ENCODE results near the gene CACNA2D3.

The CACNA2D3 gene

DNA sequence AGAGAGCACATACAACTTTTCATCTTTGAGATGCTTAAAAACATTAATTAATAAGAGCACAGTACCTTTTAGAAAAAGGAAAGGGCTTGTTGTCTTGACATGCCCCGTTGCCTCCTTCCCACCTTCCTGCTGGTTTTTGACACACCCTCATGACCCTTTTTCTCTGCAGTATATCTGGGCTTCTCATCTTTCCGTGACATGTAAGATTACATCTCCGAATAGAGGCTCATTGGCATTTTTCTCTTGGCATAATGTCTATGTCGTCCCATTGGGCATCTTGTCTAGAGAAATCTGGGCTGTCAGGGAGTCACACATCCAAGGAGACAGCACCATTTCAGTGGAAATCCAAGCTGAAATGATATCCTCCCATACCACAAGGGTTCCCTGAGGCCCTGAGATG lies 741.4 kb downstream of the CACNA2D3 start:
- no peak for DNase-seq

DNA sequence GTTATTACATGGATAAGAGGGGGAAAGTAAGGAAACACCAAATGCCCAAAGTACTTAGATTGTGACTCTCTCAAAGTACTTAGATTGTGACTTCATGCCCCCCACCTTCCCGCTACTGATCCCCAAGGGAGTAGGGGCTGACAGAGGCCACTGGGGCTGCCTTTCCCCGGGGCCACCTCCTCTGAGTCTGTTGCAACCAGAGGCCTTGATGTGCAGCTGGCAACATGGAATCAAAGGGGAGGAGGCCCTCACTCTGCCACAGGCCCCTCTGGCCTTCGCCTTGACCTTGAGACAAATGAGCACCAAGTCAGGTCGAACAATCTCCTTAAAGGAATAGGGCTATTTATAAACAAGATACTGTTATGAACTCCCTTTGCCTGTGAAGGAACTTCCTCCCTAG lies 743.0 kb downstream of the CACNA2D3 start:
- no peak for DNase-seq

DNA sequence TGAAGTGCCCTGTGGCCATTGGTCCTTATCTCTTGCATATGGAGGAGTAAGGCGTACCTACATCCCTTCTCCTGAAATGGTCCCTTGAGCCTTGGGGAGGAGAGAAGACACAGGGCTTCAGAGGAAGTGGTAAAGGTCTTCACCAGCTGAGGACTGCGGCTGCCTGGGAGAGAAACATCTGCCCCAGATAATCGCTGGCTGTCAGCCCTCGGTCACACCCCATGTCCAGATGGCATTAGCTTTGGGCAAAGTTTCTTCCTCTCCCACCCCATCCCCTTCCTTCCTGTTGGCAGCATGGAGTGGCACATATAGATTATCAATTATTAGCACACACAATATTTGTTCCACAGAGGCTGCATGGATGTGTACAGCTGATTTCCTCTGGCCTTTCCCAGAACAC lies 743.9 kb downstream of the CACNA2D3 start:
- DNase-seq: no peak

DNA sequence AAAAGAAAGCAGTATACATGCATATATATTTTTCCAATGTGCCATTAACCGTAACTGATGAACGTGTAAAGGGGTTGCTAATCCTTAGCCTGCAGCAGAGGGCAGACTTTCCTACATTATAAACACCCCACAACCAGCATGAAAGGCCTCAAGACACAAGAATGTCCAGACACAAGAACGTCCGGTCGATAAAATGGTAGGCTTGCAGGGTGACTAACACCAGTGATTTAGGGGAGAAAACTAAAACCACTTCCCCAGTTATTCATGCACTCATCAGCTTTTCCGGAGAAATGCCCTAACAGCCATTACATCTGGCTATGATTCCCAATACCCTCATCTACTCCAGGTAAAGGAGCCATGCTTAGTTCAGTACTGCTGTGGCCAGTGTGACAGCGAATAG lies 748.1 kb downstream of the CACNA2D3 start:
- DNase-seq: no peak

DNA sequence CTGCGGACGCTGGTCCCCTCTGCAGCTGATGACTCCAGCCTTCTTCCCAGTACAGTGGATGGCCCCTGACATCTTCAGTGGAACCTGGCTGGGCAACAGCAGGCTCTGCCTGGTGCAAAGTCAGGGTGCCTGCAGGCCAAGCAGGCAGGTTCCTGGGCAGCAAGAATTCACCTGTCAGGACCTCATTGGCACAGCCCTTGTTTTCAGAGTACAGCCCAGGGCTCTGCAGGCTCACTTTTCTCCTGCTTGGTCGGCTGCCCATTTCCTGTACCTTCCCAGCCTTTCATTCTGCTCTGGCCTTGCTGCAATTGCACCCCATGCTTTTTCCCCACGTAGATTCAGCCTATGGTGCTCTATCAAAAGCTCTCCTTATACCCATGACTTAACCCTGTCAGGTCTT lies 749.5 kb downstream of the CACNA2D3 start:
- DNase-seq: no peak

GRCh38 chr3:54873059-54874010 lies 751.0 kb downstream of the CACNA2D3 start:
- no peak for DNase-seq

DNA sequence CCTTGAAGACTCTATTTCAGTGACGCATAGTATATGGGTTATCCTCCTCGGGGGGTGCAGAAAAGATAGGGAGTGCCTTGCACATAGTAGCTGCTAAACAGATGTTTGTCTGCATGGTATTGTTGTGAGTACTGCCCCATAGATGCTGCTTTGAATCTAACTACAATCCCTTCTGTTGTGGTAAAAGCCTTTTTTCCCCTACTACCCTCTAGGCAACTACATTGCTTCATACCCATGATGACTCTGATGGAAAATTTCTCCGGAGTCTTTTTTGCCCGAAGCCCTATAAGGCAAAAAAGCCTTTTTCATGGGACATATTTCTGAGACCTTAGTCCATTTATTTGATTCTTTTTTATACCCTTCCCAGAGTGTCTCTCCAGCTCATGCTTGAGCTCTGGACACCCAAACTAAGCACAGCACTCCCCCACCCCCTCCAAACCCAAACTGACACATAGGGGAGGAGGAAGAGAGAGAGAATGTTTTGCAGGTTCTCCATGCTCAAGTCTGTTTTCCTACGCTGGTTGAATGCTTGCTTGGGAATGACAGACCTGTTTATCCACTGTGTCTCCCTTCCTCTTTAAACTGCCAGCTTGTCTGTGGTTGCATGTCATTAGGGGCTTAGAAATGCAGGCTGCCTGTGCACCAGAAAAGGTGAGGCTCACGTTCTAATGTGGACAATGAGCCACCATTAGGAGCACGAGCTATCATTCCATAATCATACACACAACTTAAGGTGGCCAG lies 752.6 kb downstream of the CACNA2D3 start:
- DNase-seq: no peak

DNA sequence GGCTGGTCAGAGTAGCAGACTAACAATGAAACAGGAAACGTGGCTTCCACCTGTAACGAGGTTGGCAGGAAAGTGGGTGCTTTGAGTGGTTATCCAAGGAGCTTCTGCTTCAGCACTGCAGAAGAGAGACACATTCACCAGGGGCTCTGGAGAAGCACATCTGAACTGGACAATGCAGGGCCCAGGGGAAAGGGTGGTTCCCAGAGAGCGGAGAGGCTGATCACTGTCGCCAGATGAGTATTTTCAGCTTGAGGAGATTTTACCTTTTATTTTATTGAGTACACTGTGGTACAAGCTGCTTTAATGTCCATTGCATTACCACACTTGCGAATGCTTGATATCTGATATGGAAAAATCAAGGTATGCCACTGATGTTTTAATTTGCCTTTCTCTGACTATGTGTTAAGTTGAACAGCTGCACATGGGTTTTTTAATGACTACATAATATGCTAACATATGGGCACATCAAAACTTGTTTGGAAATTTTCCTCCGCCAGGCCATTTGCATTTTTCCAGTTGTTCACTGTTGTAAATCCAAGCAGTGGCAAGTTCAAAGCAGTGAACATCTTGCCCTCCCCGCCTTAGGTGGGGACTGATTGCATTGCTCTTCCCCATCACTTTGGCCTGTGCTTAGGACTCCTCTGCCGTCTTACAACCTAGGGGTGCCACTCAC lies 753.4 kb downstream of the CACNA2D3 start:
- no peak for DNase-seq

DNA sequence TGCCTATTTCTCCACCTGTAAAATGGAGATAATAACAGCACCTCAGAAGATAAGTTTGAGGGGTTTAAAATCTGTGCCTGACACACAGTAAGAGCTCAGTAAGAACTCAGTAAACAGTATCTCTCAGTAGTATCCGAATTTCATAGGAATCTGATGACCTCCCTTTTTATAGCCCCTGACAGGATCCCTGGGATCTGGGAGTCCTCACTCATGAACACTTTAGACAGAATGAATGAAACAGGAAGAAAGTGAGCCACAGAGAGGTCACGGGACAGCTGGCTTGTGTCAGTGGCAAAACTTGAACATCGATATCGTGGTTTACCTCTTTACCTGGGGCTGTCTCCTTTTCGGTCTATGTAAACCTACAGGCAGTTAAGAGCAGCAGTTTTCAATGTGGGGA lies 754.3 kb downstream of the CACNA2D3 start:
- DNase-seq: no peak

DNA sequence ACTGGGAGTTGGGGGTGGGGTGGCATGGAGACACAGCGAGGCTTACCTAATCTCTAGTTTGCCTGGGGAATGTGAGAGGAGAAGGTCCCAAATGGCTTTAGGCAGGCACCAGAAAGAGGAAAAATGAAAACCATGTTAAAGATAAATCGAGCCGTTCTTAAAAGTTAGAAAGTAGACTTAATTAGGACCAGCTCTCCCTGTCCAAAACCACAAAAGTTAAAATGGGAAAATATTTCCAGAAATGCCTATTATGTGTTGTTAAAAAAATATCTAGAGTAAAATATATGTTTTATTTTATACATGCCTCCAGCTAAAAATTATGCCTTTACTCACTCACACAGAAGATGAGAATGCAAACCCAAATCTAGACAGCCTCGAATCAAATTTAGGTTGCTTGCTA lies 755.4 kb downstream of the CACNA2D3 start:
- no peak for DNase-seq

- no peak for DNase-seq
Observed at GRCh38 chr3:54878145-54878544, 755.8 kb downstream of the CACNA2D3 start.

DNA sequence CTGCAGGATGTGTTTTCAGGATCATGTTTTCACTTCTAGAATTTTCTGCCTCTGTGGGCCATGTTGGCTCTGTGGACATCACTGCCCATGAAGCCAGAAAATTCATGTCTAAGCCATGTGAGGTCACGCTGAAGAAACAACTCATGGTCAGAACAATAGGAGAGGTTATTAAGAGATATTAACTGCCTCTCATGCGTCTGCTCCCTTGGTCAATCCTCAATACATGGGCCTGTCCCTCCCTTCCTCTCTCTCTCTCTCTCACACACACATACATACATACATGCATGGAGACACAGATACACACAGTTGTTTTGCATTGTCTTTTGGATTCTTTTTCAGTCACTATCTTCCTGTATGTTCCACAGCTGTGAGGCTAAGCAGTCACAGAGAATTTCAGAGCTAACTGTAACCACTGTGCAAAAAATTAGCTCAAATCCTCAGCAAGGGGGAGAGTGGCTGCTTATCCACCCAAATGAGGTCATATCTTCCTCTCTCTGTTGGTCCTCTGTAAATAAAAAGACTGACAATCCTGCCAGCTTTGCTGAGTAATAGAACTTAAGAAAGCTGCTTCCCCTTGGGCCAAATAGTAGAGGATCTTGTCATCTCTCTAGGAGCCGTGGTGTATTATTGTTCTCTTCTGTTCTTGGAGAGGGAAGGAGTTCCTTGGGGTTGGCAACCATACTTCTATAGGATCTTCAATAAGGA lies 759.9 kb downstream of the CACNA2D3 start:
- DNase-seq: no peak

- DNase-seq: no peak
Observed at GRCh38 chr3:54888162-54888561, 765.8 kb downstream of the CACNA2D3 start.

GRCh38 chr3:54888873-54889272 lies 766.5 kb downstream of the CACNA2D3 start:
- no peak for DNase-seq

GRCh38 chr3:54889731-54890130 lies 767.4 kb downstream of the CACNA2D3 start:
- no peak for DNase-seq

DNA sequence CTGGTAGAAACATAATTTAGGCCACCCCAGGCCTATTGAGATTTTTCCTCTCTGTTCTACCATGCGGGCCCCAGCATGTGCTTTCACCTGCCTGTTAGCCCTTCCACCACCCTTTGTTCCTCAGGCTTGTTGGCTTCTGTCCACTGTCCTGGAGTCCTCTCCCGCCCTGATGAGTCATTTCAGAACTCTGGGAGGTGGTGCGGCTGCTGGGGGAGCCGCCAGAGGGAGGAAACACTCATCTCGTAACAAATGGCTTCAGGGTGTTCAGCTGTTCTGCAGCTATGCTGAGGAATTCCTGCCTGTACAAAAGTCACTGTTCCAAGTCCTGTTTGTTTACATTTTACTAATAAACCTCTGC lies 769.2 kb downstream of the CACNA2D3 start:
- no peak for DNase-seq

GRCh38 chr3:54892168-54892567 lies 769.8 kb downstream of the CACNA2D3 start:
- DNase-seq: no peak

DNA sequence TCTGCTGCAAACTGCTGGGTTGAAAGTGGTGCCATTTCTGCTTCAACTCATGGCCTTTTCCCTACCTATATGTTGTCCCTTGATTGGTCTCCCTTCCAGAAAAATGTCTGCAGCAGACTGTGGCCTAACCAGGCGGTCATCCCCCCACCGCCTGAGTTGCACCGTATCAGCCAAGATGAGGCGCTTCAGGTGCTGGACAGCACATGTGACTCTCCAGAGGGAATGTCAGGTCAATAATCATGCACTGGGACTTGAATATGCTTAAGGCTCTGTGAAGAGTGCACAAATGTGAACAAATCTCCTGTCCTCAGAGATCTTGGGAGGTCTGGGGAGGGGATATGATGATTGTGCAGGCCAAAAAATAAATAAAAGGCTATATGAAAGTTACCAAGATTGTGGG lies 773.3 kb downstream of the CACNA2D3 start:
- DNase-seq: no peak

- no peak for DNase-seq
Observed at GRCh38 chr3:54897028-54897711, 774.8 kb downstream of the CACNA2D3 start.

GRCh38 chr3:54899273-54899672 lies 776.9 kb downstream of the CACNA2D3 start:
- no peak for DNase-seq

GRCh38 chr3:54900838-54901591 lies 778.7 kb downstream of the CACNA2D3 start:
- no peak for DNase-seq

Data from CD4-positive, alpha-beta T cell treated with Interleukin-10 for 1 hour (primary cell).